ENCODE data around the gene GPR141. TPM values are rescaled to one million over a fixed set of nuclear protein-coding genes. Genes with fewer than 3 reads are reported as not detected.

Gene GPR141
- total and polyA plus RNA-seq, 2 of the 13 experiments (the other 11 are each of a cell fraction or from before 2014, with no cell fraction given) = not detected

- TF ChIP-seq THRA (CRISPR knock-in tag; IDR thresholded peaks at IDR 0.05; ENCODE audit: borderline replicate concordance) (no peak), MXD4 (CRISPR knock-in tag; IDR thresholded peaks at IDR 0.05) (no peak), MEF2D (CRISPR knock-in tag; IDR thresholded peaks at IDR 0.05) (no peak), ZNF367 (CRISPR knock-in tag; IDR thresholded peaks at IDR 0.05; ENCODE audit: borderline replicate concordance) (no peak)
Observed at GRCh38 chr7:37669818-37670217, 13.7 kb upstream of the GPR141 start (continued).

GRCh38 chr7:37670436-37670835, 13.1 kb upstream of the GPR141 start:
- no peaks in the 10 kb centered on the region for H3K79me2 ChIP-seq (ENCODE audit: insufficient read depth, low read length)
- no peak overlapping the region for H3K9ac ChIP-seq (ENCODE audit: insufficient read depth, low read depth, low read length)
- H3K4me2 ChIP-seq (ENCODE audit: low read depth, low read length) = no peak overlapping the region
- H2AFZ ChIP-seq (ENCODE audit: low read length) = no peak overlapping the region
- POLR2A ChIA-PET = no interaction called here
- intact Hi-C loops (cut with micrococcal nuclease; ENCODE audit: unreplicated experiment) = no loop called here
- ATAC-seq = no peak
- no peaks in the 10 kb centered on the region for H3K9me3 ChIP-seq (ENCODE audit: low read length)
- no peaks in the 10 kb centered on the region for H4K20me1 ChIP-seq (ENCODE audit: insufficient read depth, low read length)
- no peak for DNase-seq (ENCODE audit: low spot score)
- in situ Hi-C loops (cut with HindIII; ENCODE audit: extremely low pct_ligation_motif_present, low pct_unique_long_range_greater_than_20kb) = no loop called here
- no peaks in the 10 kb centered on the region for H3K4me1 ChIP-seq (ENCODE audit: insufficient read depth, low read length)
- WGBS (ENCODE audit: low lambda C conversion rate) = 4% methylated on average over 1 of the region's 1 CpG
- H3K27me3 ChIP-seq (ENCODE audit: control insufficient read depth in 1 of 2, insufficient read depth in 2 of 2, low read length in 2 of 2) = no peaks in the 10 kb centered on the region; a peak in 1 of 5 replicates
- H3K27ac ChIP-seq (ENCODE audit: extremely low read length, insufficient read depth, low read length) = no peak overlapping the region
- no peak overlapping the region for H3K4me3 ChIP-seq (replicated peaks in 1 of 3; ENCODE audit: insufficient read depth in 1 of 3, low read depth in 2 of 3, low read length in 3 of 3)
- FAIRE-seq = no peak
- no TSS peak for BruUV-seq (replicated peaks)
- CTCF ChIA-PET (ENCODE audit: low intra/inter-chr PET ratio, low total read pairs) = no interaction called here
- no peaks in the 10 kb centered on the region for H3K36me3 ChIP-seq (replicated peaks in 1 of 2; ENCODE audit: control insufficient read depth in 1 of 2, insufficient read depth in 2 of 2, low read length in 2 of 2)
- TF ChIP-seq ZNF615 (CRISPR knock-in tag; IDR thresholded peaks at IDR 0.05; ENCODE audit: borderline replicate concordance) (no peak), RAD51 (IDR thresholded peaks at IDR 0.05; ENCODE audit: borderline replicate concordance) (no peak), ZFP90 (CRISPR knock-in tag; IDR thresholded peaks at IDR 0.05; ENCODE audit: borderline replicate concordance) (no peak), PLSCR1 (CRISPR knock-in tag; IDR thresholded peaks at IDR 0.05; ENCODE audit: borderline replicate concordance) (no peak), ZNF598 (CRISPR knock-in tag; IDR thresholded peaks at IDR 0.05; ENCODE audit: borderline replicate concordance) (no peak), RXRB (CRISPR knock-in tag; IDR thresholded peaks at IDR 0.05; ENCODE audit: borderline replicate concordance) (no peak), MAFK (conservative IDR thresholded peaks at IDR 0.05 in 1 of 2, IDR thresholded peaks at IDR 0.05 in 1 of 2; ENCODE audit: low read length in 2 of 2) (no peak), TEF (CRISPR knock-in tag; IDR thresholded peaks at IDR 0.05) (no peak), ZNF451 (CRISPR knock-in tag; IDR thresholded peaks at IDR 0.05) (no peak), ZFP82 (CRISPR knock-in tag; IDR thresholded peaks at IDR 0.05; ENCODE audit: borderline replicate concordance) (no peak)
